ENCODE data around the gene KITLG. TPM values are rescaled to one million over a fixed set of nuclear protein-coding genes. Genes with fewer than 3 reads are reported as not detected.

KITLG gene
- polyA plus RNA-seq, 1 donor (not counting 4 experiments of a cell fraction or from before 2014, with no cell fraction given): 21.2 TPM

DNA sequence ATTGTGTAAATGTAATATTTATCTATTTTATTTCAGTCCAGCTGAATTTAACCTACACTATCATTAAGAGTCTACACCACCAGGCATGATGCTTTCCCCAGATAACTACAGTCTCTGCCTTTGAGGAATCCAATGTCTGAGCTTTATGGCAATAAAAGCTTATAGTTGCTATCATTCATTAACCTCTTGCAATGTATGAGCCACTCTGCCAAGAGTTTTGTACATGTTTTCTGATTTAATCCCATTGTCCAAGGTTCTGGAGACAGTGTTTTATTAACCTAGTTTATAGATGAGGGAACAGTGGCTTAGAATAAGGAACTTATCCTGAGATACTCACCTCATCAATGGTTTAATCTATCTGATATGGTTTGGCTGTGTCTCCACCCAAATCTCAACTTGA, 17.1 kb upstream of the KITLG start:
- FAIRE-seq (no peak), DNase-seq (ENCODE audit: low read depth, low spot score) (no peak)
- Histone ChIP-seq H3K79me2 (ENCODE audit: control insufficient read depth, insufficient read depth, low read length) (no peaks in the 10 kb centered on the region), H3K9ac (ENCODE audit: control insufficient read depth, extremely low read depth, insufficient read depth, low read length) (no peak overlapping the region), H3K4me2 (ENCODE audit: control insufficient read depth, extremely low read depth, insufficient read depth, low read depth, low read length) (no peak overlapping the region), H3K9me3 (ENCODE audit: control insufficient read depth, low read depth, low read length) (no peaks in the 10 kb centered on the region), H3K27ac (ENCODE audit: control insufficient read depth, insufficient read depth, low read length) (no peak overlapping the region), H3K9me1 (ENCODE audit: control insufficient read depth, extremely low read depth, insufficient read depth, low read length) (no peaks in the 10 kb centered on the region), H2AFZ (ENCODE audit: control insufficient read depth, low read length) (no peak overlapping the region), H3K36me3 (ENCODE audit: control insufficient read depth in 2 of 2, extremely low read depth in 1 of 2, insufficient read depth in 2 of 2, low read length in 2 of 2) (no peaks in the 10 kb centered on the region), H3K4me1 (ENCODE audit: control insufficient read depth, extremely low read depth, insufficient read depth, low read length) (no peaks in the 10 kb centered on the region), H3K4me3 (ENCODE audit: control insufficient read depth in 2 of 3, extremely low read depth in 1 of 3, insufficient read depth in 2 of 3, low read depth in 1 of 3, low read length in 3 of 3) (no peak overlapping the region), H3K27me3 (ENCODE audit: control insufficient read depth, extremely low read depth, insufficient read depth, low read length) (no peaks in the 10 kb centered on the region), H4K20me1 (ENCODE audit: control insufficient read depth, extremely low read depth, insufficient read depth, low read length) (no peaks in the 10 kb centered on the region)
- dilution Hi-C loops (cut with MboI; ENCODE audit: extremely low pct_ligation_motif_present, low sequenced_read_pairs): no loop called here
- TF ChIP-seq EZH2 (IDR thresholded peaks at IDR 0.05; ENCODE audit: low read length) (no peak), CTCF (optimal IDR thresholded peaks at IDR 0.05 in 1 of 3, IDR thresholded peaks at IDR 0.05 in 1 of 3, conservative IDR thresholded peaks at IDR 0.05 in 1 of 3; ENCODE audit: extremely low read depth in 1 of 3, insufficient read depth in 2 of 3, low read length in 3 of 3) (no peak)

- FAIRE-seq (no peak), DNase-seq (ENCODE audit: low read depth, low spot score) (no peak)
- Histone ChIP-seq H3K9me3 (ENCODE audit: control insufficient read depth, low read depth, low read length) (no peaks in the 10 kb centered on the region), H2AFZ (ENCODE audit: control insufficient read depth, low read length) (no peak overlapping the region), H3K4me2 (ENCODE audit: control insufficient read depth, extremely low read depth, insufficient read depth, low read depth, low read length) (no peak overlapping the region), H3K27ac (ENCODE audit: control insufficient read depth, insufficient read depth, low read length) (no peak overlapping the region), H3K9me1 (ENCODE audit: control insufficient read depth, extremely low read depth, insufficient read depth, low read length) (no peaks in the 10 kb centered on the region), H3K4me3 (ENCODE audit: control insufficient read depth in 2 of 3, extremely low read depth in 1 of 3, insufficient read depth in 2 of 3, low read depth in 1 of 3, low read length in 3 of 3) (no peak overlapping the region), H4K20me1 (ENCODE audit: control insufficient read depth, extremely low read depth, insufficient read depth, low read length) (no peaks in the 10 kb centered on the region), H3K36me3 (ENCODE audit: control insufficient read depth in 2 of 2, extremely low read depth in 1 of 2, insufficient read depth in 2 of 2, low read length in 2 of 2) (no peaks in the 10 kb centered on the region), H3K9ac (ENCODE audit: control insufficient read depth, extremely low read depth, insufficient read depth, low read length) (no peak overlapping the region), H3K4me1 (ENCODE audit: control insufficient read depth, extremely low read depth, insufficient read depth, low read length) (no peaks in the 10 kb centered on the region), H3K27me3 (ENCODE audit: control insufficient read depth, extremely low read depth, insufficient read depth, low read length) (no peaks in the 10 kb centered on the region), H3K79me2 (ENCODE audit: control insufficient read depth, insufficient read depth, low read length) (no peaks in the 10 kb centered on the region)
- dilution Hi-C loops (cut with MboI; ENCODE audit: extremely low pct_ligation_motif_present, low sequenced_read_pairs): no loop called here
- TF ChIP-seq EZH2 (IDR thresholded peaks at IDR 0.05; ENCODE audit: low read length): no peak
- TF ChIP-seq CTCF (optimal IDR thresholded peaks at IDR 0.05 in 1 of 3, IDR thresholded peaks at IDR 0.05 in 1 of 3, conservative IDR thresholded peaks at IDR 0.05 in 1 of 3; ENCODE audit: extremely low read depth in 1 of 3, insufficient read depth in 2 of 3, low read length in 3 of 3): no peak
These were observed 15.4 kb upstream of the KITLG start for GRCh38 chr12:88595697-88596096.

Measured in keratinocyte (primary cell).